Stimulated activated naive CD4-positive, alpha-beta T cell treated with Interleukin-2 at 50 U/mL for 16 hours (primary cell): ENCODE results near the gene CDSN.

ENCODE experiments used
- DNase-seq: peaks from one replicate; lab custom pipeline; 2025; lab: John Stamatoyannopoulos, UW

CDSN gene

GRCh38 chr6:31145386-31145785, 25.1 kb upstream of the CDSN start:
- DNase-seq: no peak

GRCh38 chr6:31144970-31145340, 24.7 kb upstream of the CDSN start:
- DNase-seq: no peak

- no peak for DNase-seq
Measured at GRCh38 chr6:31144296-31144969, 24.2 kb upstream of the CDSN start.

DNA sequence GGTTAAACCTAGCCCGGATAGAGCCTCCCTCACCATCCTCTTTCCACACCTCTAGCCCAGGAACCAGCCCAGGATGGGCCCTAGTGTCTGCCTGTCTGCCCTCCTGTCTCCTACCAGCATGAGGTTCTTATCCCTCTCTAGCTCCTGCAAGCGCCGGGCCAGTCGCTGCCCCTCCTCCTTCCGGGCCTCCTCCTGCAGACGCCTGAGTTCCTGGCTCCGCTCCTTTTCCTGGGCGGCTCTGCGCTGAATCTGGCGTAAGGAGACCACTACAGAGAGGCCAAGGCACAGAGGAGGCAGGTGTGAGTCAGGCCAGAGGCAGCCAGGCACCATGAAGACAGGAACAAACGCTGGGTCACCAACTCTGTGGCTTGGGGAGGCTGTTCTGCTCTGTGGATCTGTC, 22.9 kb upstream of the CDSN start:
- DNase-seq: no peak

GRCh38 chr6:31142361-31142761, 22.1 kb upstream of the CDSN start:
- DNase-seq: no peak

- DNase-seq: no peak
Measured at GRCh38 chr6:31140643-31141042, 20.4 kb upstream of the CDSN start.

DNA sequence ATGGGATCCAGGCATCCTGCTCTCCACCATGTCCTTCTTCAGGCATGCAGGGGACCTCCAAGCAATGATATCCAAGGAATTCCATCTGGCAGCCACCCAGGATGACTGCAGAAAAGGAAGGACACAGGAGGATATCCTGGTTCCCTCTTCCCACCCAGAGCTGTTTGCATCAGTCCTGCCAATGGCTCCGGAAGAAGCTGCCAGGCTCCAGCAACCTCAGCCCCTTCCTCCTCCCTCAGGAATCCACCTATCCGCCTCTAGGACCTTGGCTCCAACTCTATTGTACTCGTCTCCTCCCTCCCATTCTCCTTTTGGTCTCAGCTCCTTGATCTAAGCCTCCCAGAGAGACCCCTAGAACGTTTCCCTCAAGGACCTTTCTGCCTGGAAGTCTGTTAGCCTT, 19.4 kb upstream of the CDSN start:
- no peak for DNase-seq

GRCh38 chr6:31138982-31139381, 18.7 kb upstream of the CDSN start, which contains the start of gene PSORS1C2:
PSORS1C2 (minus strand) TSS chr6:31139066; CDS start chr6:31139026, 40 bp downstream.
- DNase-seq: no peak

GRCh38 chr6:31135710-31136109, 15.5 kb upstream of the CDSN start:
- no peak for DNase-seq

GRCh38 chr6:31132806-31133205, 12.6 kb upstream of the CDSN start:
- DNase-seq: no peak

- DNase-seq: no peak
Measured at GRCh38 chr6:31131595-31131994, 11.3 kb upstream of the CDSN start.

- DNase-seq: no peak
Measured at GRCh38 chr6:31130751-31131150, 10.5 kb upstream of the CDSN start.

GRCh38 chr6:31129130-31129529, 8.9 kb upstream of the CDSN start:
- no peak for DNase-seq

- DNase-seq: peak; percentile 62
Measured at GRCh38 chr6:31128093-31128676, 7.9 kb upstream of the CDSN start.

GRCh38 chr6:31126396-31127175, 6.3 kb upstream of the CDSN start:
- DNase-seq: no peak

DNA sequence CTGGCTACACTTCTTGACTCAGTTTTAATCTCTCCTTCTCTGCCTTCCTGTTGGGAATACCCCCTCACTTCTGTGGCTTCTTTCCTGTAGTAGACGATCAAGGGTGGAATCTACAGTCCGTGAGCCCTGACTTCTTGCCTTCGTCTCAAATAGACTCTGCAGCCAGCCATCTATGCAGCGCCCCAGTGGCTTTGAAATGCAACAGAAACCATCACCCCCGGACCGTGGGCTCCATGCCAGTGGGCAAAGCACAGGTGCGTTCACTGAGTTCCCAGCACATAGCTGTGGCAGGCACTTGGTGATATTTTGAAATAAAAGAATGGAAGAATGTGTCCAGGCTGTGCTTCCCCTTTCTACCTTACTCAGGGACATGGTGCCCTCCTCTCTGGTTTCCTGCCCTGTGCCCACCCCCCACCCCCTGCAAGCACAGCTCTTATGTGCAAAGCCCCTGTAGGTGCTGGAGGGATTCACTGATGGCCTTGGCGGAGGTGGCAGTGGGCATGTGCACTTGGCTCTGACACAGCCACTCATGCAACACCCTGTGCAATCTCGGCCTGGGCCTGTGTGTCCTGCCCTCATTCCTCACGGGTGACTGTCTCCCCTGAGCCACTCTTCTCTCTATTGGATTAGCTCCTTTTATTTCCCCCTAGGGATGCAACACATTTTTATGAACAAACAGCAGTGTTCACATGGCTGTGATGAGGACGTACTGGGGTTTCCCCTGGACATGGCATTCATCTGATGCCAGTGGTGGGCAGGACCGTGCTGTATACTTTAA, 5.5 kb upstream of the CDSN start:
- no peak for DNase-seq

- no peak for DNase-seq
Measured at GRCh38 chr6:31125162-31125561, 4.9 kb upstream of the CDSN start.

- DNase-seq: no peak
Measured at GRCh38 chr6:31122791-31123706, 2.8 kb upstream of the CDSN start.

DNA sequence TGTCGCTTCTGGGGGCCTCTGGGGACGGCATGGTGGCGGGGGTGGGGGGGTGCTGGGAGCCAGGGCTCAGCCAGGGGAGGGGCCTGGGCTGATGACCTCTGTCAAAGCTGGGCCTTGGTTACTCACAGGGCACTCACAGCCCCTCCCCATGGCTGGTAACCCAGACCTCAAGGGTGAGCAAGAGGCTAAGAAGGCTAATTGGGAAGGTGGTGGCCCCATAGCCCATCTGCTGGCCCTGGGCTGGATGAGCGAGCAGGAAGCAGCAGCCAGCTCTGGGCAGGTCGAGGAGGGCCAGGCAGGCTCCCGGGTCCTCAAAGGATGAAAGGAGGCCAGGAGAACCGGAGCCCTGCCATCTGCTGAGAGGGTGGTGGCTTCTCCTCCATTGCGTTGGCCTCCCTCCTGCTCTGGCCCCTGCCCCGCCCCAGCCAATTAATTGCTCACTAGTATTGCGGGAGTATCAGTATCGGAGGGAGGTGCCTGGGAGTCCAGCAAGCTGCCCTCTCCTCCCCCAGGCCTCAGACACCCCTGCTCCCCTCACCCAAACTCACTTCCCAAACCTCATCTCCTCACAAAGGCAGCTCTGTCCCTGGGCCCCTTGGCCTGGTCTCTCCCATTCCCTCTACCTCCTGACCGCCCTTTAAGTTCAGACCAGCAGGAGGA, 1.0 kb upstream of the CDSN start:
- no peak for DNase-seq

- no peak for DNase-seq
Measured at GRCh38 chr6:31118178-31118577, 2.1 kb downstream of the CDSN start.
